Cortex of kidney (tissue), 1 donor: Measurements from ENCODE around the gene TSSK3.

Experiments used
- DNase-seq: peaks from one replicate; lab custom pipeline; 2025; lab: John Stamatoyannopoulos, UW

Gene TSSK3

DNA sequence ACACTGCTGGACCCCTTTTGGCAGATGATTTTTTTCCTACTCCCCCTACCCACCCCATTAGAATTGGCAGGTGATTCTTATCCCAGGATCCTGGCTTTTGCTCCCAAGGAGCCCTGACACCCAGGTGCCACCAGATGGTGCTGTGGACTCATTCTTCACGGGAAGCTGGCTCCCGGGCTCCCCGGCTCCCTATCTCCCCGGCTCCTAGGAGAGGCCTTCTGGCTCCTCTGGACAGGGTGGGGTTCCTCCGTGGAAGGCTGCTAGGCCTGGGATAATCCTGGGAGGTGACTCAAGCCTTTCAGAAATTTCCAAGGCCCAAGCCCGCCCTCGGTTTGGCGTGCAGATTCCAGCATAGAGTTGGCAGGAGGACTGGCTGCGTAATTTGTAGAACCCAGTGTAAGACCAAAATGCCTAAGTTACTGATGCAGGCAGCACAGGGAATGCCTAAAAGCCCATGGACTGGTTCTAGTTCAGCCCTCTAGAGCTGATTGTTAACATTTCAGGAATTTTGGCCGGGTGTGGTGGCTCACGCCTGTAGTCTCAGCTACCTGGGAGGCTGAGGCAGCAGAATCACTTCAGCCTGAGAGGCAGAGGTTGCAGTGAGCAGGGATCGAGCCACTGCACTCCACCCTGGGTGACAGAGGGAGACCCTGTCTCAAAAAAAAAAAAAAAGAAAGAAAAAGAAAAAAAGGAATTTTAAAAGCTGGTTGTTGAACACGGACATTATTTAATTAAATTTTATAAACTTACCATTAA lies 38.7 kb downstream of the TSSK3 start:
- DNase-seq: no peak

DNA sequence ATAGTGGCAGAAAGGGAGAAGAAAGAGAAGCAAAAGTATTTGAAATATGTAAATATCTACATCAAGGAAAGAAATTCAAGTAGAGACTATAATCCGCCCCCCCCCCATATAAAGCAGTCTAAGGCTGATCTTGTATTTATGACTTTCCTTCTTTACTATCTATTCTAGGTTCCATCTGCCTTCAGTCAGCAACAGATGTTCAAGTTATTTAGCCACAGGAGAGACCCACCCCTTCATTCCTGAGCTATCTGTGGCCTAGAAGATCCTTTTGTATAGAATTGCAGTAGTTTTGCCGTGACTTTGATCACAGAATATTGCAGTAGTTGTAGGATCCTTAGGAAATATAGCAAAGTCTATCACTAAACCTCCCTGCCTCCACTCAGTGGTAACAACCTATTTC lies 42.6 kb downstream of the TSSK3 start:
- no peak for DNase-seq

DNA sequence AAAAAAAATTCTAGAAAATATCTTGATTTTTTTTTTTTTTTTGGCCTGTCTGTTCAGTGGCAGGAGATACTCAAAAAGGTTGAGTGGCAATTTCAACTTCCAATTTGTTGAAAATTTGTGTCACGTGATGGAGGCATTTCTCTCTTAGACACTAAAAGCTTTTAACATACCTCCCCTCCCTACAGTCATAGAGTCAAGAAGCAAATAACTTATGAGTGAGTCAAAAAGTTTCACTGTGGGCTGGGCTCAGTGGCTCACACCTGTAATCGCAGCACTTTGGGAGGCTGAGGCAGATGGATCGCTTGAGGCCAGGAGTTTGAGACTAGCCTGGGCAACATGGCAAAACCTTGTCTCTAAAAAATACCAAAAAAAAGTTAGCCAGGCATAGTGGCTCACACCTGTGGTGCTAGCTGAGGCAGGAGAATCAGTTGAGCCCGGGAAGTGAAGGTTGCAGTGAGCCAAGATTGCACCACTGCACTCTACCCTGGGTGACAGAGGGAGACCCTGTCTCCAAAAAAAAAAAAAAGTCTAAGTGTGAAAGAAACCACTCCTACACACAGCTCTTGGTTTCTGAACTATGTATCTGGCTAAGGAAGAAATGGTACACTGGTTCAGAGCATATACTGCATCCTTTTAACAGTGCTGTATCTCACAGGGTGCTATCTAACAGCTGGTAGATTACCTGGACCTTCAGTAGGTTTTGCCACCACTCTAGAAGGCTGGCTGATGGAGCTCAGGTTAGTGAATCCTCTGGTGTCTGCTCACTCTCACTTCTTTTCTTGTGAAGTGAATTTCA lies 43.5 kb downstream of the TSSK3 start:
- DNase-seq: no peak

DNA sequence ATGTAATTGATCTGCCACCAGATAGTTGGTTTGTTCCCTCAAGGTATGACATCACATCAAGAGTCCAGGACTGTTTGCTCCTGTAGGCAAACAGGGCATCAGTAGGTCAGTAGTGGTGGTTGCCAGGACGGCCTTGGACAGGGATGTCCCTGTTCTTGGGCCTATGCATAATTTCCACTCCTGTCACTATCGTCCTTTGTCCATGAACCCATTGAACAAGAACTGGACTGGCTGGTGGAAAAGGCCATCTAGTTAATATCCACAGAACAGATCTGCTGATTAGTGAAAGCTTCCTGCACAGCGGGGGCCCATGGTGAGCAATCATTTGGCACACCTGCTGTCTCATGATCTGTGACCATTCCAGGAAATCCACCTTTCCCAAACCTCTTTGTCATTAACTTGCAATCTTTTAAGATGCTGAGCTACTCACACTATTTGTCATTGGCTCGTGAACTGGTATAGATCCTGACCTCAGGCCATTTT lies 44.3 kb downstream of the TSSK3 start:
- DNase-seq: no peak

DNA sequence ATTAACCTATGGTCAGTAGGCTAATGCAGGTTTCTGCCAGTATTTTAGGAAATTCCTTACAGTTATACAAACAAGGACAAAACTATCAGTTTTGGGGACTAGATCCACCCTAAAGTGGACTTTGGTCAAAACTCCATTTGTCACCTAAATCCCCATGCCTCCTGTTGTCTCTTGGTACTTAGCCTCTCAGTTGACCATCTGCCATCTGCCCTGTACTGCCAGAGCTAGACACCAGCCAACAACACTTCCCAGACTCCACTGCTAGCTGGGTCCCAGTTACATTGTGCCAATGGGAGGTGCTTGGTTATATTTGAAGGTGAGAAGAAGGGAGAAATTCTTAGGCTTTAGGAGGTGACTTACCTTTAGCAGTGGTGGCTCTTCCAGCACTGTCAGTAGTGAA lies 48.9 kb downstream of the TSSK3 start:
- no peak for DNase-seq

DNA sequence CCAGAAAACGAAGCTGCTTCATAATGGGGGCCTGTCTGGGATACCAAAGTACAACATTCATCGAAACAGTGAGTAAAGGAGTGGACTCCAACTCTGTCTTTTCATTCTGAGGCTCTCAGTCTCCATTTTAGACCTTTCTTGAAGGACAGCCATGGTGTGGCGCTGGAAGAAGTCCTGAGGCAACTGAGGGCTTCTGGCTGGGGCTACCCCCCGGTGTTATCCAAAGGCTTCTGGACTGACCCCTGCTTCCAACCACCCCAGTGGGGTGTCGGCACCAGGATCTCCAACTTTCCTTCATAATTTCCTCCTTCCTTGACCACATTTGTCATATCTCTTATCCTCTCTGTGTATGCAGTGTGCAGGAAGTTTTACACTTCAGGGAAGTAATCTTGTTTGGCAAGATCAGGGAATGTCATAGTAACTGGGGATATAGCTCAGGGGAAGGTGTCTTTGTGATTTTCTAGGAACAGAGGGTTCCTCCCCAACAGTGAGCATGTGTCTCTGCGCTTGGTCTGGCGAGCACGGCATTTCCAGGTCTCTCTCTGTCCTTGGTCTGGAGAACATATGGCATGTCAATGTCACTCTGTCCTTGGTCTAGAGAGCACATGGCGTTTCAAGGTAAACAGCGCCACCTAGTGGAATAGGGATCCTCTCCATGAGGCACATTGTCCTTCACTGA lies 51.3 kb downstream of the TSSK3 start:
- no peak for DNase-seq
